AG04449 (cell line): ENCODE results near the gene NRTN.

Experiments
- CTCF ChIA-PET: fragments of 350-600 bp; formaldehyde crosslinking; extraction: SDS; loops from one replicate; lab custom pipeline; 2021; ENCODE audit warnings: antibody characterized with exemption; lab: Yijun Ruan, JAX
- POLR2A ChIA-PET: fragments of 400-600, 350-600 bp; formaldehyde crosslinking; extraction: SDS; loops from one replicate; lab custom pipeline; 2020; ENCODE audit warnings: antibody characterized with exemption, inconsistent platforms; lab: Yijun Ruan, JAX
- DNase-seq: peaks from one replicate; pipeline ENCODE4 v3.0.0-alpha.2; 2010; ENCODE audit warnings: low read depth, low spot score
- H3K4me3 ChIP-seq: 2 replicates; pipeline ENCODE4 v1.5.1; 2011; ENCODE audit warnings: low read depth, mild to moderate bottlenecking, control low read depth, low read length
- TF ChIP-seq, protein P1 (sequence below): IDR thresholded peaks from one replicate; pipeline ENCODE4 v1.5.1; 2011; ENCODE audit warnings: mild to moderate bottlenecking, moderate library complexity, low read length, control low read depth, inconsistent platforms; ENCODE audit not compliant: insufficient read depth; ENCODE audit errors: missing control alignments

Gene NRTN

DNA sequence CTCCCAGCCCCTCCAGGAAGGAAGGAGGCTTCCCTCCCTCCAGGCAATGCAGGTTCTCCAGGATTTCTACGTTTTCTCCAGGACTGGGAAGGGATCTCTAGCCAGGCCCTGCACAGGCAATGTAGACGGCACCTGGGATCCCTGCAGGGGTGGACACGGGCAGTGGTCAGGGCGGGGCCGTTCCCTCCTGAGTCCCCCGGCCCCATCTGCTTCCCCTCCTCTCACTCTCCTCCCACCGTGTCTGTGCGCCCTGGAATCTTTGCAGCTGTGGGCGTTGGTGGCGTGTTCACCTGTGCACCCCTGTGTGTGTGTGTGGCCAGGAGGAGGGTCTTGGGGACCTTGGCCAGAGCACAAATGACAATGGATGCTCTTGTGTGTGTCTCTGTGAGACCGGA is 10.0 kb downstream of the NRTN start:
- TF ChIP-seq, protein P1, sequence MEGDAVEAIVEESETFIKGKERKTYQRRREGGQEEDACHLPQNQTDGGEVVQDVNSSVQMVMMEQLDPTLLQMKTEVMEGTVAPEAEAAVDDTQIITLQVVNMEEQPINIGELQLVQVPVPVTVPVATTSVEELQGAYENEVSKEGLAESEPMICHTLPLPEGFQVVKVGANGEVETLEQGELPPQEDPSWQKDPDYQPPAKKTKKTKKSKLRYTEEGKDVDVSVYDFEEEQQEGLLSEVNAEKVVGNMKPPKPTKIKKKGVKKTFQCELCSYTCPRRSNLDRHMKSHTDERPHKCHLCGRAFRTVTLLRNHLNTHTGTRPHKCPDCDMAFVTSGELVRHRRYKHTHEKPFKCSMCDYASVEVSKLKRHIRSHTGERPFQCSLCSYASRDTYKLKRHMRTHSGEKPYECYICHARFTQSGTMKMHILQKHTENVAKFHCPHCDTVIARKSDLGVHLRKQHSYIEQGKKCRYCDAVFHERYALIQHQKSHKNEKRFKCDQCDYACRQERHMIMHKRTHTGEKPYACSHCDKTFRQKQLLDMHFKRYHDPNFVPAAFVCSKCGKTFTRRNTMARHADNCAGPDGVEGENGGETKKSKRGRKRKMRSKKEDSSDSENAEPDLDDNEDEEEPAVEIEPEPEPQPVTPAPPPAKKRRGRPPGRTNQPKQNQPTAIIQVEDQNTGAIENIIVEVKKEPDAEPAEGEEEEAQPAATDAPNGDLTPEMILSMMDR = no peak
- POLR2A ChIA-PET = no interaction called here
- no peak overlapping the region for H3K4me3 ChIP-seq
- CTCF ChIA-PET = interaction anchor here (4.5 kb wide), 1 partner anchor 11 kb away, joined by 27 read pairs; the partner anchor contains the start of gene NRTN
- no peak for DNase-seq

DNA sequence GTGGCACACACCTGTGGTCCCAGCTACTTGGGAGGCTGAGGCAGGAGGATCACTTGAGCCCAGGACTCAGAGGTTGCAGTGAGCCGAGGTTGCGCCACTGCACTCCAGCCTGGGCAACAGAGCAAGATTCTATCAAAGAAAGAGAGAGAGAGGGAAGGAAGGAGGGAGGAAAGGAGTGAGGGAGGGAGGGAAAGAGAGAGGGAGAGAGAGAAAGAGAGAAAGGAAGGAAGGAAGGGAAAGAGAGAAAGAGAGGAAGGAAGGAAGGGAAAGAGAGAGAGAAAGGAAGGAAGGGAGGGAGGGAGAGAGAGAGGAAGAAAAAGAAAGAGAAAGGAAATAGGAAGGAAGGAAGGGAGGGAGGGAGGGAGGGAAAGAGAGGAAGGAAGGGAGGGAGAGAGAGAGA is 12.4 kb downstream of the NRTN start:
- no peak for DNase-seq
- TF ChIP-seq, protein P1 = no peak
- POLR2A ChIA-PET = interaction anchor here (1.2 kb wide), 1 partner anchor 11 kb away, joined by 4 read pairs; no protein-coding TSS in a partner anchor
- CTCF ChIA-PET = no interaction called here
- H3K4me3 ChIP-seq = no peak overlapping the region

DNA sequence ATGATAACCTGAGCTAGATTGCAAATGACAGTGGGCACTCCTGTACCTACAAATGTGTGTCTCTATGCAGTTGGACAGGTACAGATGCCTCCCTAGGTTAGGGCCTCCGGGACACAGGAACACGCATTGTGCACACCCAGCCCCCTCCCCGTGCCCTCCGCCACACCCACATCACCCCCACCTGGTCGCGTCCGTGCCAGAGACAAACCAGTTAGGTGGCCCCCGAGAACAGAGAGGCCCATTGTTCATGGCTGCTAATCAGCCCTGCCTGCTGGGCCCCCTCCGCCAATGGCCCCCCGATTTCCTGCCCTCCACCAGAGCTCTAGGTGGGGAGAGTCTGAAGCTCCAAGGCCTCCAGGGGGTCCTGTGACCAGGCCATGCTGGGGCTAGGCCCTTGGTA is 13.7 kb downstream of the NRTN start:
- ChIA-PET CTCF (interaction anchor here (5.2 kb wide), 1 partner anchor 15 kb away, joined by 20 read pairs; no protein-coding TSS in a partner anchor), POLR2A (no interaction called here)
- no peak for DNase-seq
- TF ChIP-seq, protein P1 = no peak
- H3K4me3 ChIP-seq = no peak overlapping the region

DNA sequence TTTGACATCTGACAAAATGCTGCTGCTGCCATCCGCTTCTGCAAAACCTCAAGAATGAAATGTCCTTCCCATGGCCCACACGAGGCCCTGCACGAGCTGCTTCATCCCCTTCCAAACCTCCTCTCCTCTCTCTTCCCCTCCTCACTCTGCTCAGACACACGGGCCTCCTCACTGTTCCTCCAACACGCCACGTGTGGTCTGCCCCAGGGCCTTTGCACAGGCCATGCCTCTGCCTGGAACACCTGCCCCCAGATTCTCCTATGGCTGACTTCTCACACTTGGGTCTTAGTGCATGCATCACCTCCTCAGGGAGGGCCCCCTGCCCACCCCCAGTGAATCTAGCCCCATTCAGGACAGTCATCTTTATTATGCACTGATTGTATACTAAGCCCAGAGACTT is 15.9 kb downstream of the NRTN start:
- TF ChIP-seq, protein P1 = no peak
- no peak overlapping the region for H3K4me3 ChIP-seq
- POLR2A ChIA-PET = interaction anchor here (0.8 kb wide), 1 partner anchor 8 kb away, joined by 3 read pairs; no protein-coding TSS in a partner anchor
- CTCF ChIA-PET = interaction anchor here (1.4 to 5.2 kb wide), 2 partner anchors 8 to 17 kb away, joined by 4 to 20 read pairs; no protein-coding TSS in a partner anchor
- no peak for DNase-seq

DNA sequence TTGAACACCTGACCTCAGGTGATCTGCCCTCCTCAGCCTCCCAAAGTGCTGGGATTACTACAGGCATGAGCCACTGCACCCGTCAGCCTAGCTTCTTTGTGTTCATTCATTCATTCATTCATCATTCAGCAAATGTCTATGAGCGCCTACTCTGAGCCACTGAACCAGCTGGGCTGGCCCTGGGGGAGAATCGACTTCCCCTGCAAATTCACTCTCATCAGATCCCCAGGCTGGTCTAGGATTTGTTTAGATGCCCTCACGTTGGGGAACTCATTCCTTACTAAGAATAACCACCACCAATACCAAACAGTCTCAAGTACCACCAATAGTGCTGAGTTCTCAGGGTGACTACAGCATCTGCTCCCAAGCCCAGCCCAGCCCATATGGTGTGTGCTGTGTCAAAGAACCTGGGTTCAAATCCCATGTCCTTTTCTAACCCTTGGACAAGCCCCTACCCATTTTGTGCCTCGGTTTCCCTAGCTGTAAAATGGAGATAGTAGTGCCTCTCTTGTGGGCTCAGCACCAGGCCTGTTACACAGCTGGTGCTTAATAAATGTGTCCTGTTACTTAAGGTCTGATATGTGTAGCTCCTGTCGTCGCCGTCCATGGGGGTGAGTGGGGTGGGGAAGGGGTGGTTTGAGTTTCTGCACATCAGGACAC is 16.8 kb downstream of the NRTN start:
- ChIA-PET POLR2A (no interaction called here), CTCF (interaction anchor here (1.4 to 5.2 kb wide), 2 partner anchors 9 to 18 kb away, joined by 4 to 20 read pairs; no protein-coding TSS in a partner anchor)

More for the DNA sequence above, 16.8 kb downstream of the NRTN start:
- TF ChIP-seq, protein P1 = no peak
- DNase-seq = no peak
- H3K4me3 ChIP-seq = no peak overlapping the region
